ENCODE data around the gene DOP1A.

The DOP1A gene

GRCh38 chr6:83192456-83192855, 125.0 kb downstream of the DOP1A start:
- DNase-seq (ENCODE audit: low read depth): no peak
- no peak for TF ChIP-seq CTCF (IDR thresholded peaks at IDR 0.05; ENCODE audit: control insufficient read depth, insufficient read depth, low read depth, low read length, missing control alignments)
- peak overlapping the region; percentile 88 for H3K4me3 ChIP-seq (ENCODE audit: control insufficient read depth, low read depth, low read length)

- peak; percentile 40 for DNase-seq (ENCODE audit: low read depth)
- no peak for TF ChIP-seq CTCF (IDR thresholded peaks at IDR 0.05; ENCODE audit: control insufficient read depth, insufficient read depth, low read depth, low read length, missing control alignments)
Measured at GRCh38 chr6:83192871-83193746, 125.6 kb downstream of the DOP1A start, which contains the start of the genes PGM3 and RWDD2A. PGM3 (minus strand) TSS chr6:83193265; CDS start chr6:83191012, 2,253 bp downstream. RWDD2A (plus strand) TSS chr6:83193357; CDS start chr6:83194452, 1,095 bp downstream.

GRCh38 chr6:83193747-83194566, 126.5 kb downstream of the DOP1A start:
- no peak for DNase-seq (ENCODE audit: low read depth)
- TF ChIP-seq CTCF (IDR thresholded peaks at IDR 0.05; ENCODE audit: control insufficient read depth, insufficient read depth, low read depth, low read length, missing control alignments): no peak
- peak overlapping the region; percentile 88 for H3K4me3 ChIP-seq (ENCODE audit: control insufficient read depth, low read depth, low read length)

More at GRCh38 chr6:83192871-83193746, 125.6 kb downstream of the DOP1A start, which contains the start of the genes PGM3 and RWDD2A:
- peak within 1 kb of the TSS; percentile 88 for H3K4me3 ChIP-seq (ENCODE audit: control insufficient read depth, low read depth, low read length)

- DNase-seq (ENCODE audit: low read depth): no peak
Measured at GRCh38 chr6:83198486-83199172, 131.2 kb downstream of the DOP1A start.

GRCh38 chr6:83199173-83199862, 131.8 kb downstream of the DOP1A start:
- no peak for DNase-seq (ENCODE audit: low read depth)
- no peak for TF ChIP-seq CTCF (IDR thresholded peaks at IDR 0.05; ENCODE audit: control insufficient read depth, insufficient read depth, low read depth, low read length, missing control alignments)
- no peak overlapping the region for H3K4me3 ChIP-seq (ENCODE audit: control insufficient read depth, low read depth, low read length)

More at GRCh38 chr6:83198486-83199172, 131.2 kb downstream of the DOP1A start:
- no peak for TF ChIP-seq CTCF (IDR thresholded peaks at IDR 0.05; ENCODE audit: control insufficient read depth, insufficient read depth, low read depth, low read length, missing control alignments)
- H3K4me3 ChIP-seq (ENCODE audit: control insufficient read depth, low read depth, low read length): no peak overlapping the region

All from AG09309 (cell line).